Measurements from ENCODE around the gene SDC1.

DNA sequence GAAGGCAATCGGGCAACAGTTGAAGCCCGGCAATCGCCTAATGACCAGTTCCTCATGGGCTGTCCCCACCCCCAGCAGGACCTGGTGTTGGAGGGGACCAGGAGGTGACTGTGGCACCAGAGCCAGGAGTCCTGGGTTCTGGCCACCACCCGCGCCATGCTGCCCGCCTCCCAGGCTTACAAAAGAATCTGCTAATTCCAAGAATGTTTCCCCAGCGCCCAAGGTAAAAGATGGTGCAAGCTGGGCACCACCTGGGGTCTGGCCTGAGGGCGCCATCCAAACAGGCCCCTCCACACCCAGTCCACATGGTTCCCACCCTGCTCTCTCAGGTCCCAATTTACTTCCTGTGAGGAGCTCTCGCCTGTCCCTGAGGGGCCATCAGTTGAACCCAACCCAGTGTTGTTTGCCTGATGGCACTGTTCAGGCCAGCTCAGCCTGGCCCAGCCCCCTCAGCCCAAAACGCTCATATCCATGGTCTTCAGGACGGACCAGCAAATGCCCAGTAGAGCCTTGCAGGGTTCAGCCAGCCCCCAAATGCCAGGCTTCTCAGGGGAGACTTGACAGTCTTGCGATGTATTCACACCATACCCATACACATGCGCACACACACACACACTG lies 5.1 kb downstream of the SDC1 start:
- TF ChIP-seq, protein P1, sequence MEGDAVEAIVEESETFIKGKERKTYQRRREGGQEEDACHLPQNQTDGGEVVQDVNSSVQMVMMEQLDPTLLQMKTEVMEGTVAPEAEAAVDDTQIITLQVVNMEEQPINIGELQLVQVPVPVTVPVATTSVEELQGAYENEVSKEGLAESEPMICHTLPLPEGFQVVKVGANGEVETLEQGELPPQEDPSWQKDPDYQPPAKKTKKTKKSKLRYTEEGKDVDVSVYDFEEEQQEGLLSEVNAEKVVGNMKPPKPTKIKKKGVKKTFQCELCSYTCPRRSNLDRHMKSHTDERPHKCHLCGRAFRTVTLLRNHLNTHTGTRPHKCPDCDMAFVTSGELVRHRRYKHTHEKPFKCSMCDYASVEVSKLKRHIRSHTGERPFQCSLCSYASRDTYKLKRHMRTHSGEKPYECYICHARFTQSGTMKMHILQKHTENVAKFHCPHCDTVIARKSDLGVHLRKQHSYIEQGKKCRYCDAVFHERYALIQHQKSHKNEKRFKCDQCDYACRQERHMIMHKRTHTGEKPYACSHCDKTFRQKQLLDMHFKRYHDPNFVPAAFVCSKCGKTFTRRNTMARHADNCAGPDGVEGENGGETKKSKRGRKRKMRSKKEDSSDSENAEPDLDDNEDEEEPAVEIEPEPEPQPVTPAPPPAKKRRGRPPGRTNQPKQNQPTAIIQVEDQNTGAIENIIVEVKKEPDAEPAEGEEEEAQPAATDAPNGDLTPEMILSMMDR (IDR thresholded peaks at IDR 0.05), result no peak
- TF ChIP-seq POLR2A (IDR thresholded peaks at IDR 0.05), result no peak
- TF ChIP-seq POLR2AphosphoS5 (IDR thresholded peaks at IDR 0.05; ENCODE audit: insufficient read depth in 1 of 2, low read depth in 1 of 2), result peak in 1 of 2 donors; percentile 22

Data from vagina (tissue), 2 donors.